ENCODE data around the gene SLC22A25.
"Not testable (repeated sequence)": the region's sequence is repeated elsewhere in the genome, so short reads cannot be mapped to it uniquely, and the experiment has no call there.

SLC22A25 gene

DNA sequence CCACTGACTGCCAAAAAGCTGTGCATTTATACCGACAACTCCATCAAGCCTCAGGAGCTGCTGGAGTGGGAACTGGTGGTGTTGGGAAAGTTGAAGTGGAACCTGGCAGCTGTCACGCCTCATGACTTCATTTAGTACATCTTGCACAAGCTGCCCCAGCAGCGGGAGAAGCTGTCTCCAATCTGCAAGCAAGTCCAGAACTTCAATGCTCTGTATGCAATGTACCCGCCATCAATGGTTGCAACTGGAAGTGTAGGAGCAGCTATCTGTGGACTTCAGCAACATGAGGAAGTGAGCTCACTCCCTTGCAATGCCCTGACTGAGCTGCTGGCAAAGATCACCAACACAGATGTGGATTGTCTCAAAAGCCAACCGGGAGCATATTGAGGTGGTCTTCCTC, at the start of gene SLC22A25:
SLC22A25 (minus strand) TSS at position 67 of the 400 bp plus-strand sequence. CDS start 13,947 bp downstream, outside the sequence.
- no peak for ATAC-seq

DNA sequence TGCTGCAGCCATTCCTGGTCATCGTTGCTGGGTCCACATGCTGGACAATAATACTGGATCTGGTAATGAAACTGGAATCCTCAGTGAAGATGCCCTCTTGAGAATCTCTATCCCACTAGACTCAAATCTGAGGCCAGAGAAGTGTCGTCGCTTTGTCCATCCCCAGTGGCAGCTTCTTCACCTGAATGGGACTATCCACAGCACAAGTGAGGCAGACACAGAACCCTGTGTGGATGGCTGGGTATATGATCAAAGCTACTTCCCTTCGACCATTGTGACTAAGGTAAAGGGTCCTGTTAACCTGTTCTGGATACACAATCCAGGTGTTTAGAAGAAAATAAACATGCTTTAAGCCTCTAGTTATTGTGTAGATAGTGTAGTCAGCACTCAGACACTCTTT, 46.9 kb upstream of the SLC22A25 start:
- no peak for ATAC-seq

DNA sequence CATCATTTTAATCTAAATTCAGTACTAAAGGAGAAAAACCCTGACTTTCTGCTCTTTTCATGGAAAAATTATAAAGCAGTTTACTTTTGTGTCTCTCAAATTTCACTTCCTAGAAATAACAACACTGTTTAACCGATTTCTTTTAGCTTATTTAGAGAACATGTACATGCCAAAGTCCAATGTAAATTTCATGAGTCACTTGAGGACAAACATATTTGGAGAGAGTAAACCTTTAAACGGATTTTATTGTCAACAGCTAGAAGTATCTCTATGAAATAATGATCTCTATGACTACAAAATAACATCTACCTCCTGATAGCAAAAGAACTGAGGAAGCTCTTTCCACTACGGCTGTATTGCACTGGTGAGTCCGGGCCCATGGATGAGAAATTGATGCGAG, 46.3 kb upstream of the SLC22A25 start:
- no peak for ATAC-seq

- no peak for ATAC-seq
These were observed 39.2 kb upstream of the SLC22A25 start for GRCh38 chr11:63282579-63282978.

GRCh38 chr11:63280920-63281319, 37.5 kb upstream of the SLC22A25 start:
- no peak for ATAC-seq

DNA sequence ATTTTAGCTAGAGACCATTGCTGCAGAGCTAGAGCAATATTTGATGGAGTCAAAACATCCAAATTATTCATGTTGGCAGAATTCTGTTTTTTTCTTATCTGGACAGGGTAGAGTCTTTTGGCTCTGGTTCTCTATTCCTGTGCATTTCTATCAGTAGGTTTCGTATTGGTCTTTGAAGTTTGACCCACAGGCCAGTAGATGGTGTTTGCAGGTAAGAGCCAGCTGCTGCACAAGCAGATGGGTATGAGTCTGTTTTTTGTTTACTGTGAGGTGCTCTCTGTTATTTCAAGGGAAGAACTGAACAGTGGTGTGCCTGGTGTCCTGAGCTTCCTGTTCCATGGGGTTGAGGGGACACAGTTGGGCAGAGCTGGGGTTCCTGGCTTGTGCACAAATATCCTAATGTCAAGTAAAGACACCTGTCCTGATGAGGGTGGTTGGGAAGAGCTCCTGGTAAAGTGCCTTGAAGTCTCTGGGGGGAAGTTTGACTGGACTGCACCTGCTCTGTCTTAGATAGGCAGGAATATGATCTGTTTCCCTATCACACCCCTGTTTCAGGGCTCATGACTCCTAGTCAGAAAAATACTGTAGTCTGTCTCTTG, 34.0 kb upstream of the SLC22A25 start:
- no peak for ATAC-seq

GRCh38 chr11:63274776-63275175, 31.4 kb upstream of the SLC22A25 start:
- ATAC-seq, result no peak

GRCh38 chr11:63273685-63274084, 30.3 kb upstream of the SLC22A25 start:
- ATAC-seq, result no peak

GRCh38 chr11:63262547-63262946, 19.1 kb upstream of the SLC22A25 start:
- ATAC-seq, result no peak

GRCh38 chr11:63251312-63251711, 7.9 kb upstream of the SLC22A25 start:
- ATAC-seq, result no peak

GRCh38 chr11:63250162-63251050, 7.0 kb upstream of the SLC22A25 start:
- no peak for ATAC-seq

DNA sequence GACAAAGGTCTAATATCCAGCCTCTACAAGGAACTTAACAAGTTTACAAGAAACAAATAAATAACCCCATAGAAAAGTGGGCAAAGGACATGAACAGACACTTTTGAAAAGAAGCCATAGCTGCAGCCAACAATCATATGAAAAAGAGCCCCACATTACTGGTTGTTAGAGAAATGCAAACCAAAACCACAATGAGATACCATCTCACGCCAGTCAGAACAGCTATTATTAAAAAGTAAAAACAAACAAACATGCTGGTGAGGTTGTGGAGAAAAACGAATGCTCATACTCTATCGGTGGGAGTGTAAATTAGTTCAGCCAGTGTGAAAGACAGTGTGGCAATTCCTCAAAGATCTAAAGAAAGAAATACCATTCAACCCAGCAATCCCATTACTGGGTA, 5.6 kb upstream of the SLC22A25 start:
- ATAC-seq, result no peak

- not testable (repeated sequence) for ATAC-seq
These were observed 4.0 kb upstream of the SLC22A25 start for GRCh38 chr11:63247237-63248002.

- ATAC-seq, result no peak
These were observed 2.6 kb upstream of the SLC22A25 start for GRCh38 chr11:63246045-63246444.

DNA sequence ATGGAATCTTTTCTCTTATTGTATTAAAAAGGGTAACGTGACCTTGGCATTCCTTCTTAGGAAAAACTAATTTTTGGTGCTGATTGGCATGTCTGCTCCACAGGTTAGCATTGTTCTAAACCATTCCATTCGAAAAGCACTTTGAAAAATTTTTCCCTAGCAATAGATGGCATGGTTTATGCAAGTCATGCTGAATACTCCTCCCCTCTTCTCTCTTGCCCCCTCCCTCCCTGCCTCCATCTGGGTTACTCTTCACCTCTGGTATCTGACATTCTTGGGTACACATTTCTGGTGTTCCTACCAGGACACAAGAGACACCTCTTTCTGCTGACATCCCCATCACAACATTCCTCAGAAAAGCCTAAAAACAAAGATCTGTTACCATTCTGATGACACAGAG, 1.5 kb upstream of the SLC22A25 start:
- no peak for ATAC-seq

GRCh38 chr11:63242089-63242781, 1.2 kb downstream of the SLC22A25 start:
- no peak for ATAC-seq

- no peak for ATAC-seq
These were observed 2.5 kb downstream of the SLC22A25 start for GRCh38 chr11:63240791-63241379.

DNA sequence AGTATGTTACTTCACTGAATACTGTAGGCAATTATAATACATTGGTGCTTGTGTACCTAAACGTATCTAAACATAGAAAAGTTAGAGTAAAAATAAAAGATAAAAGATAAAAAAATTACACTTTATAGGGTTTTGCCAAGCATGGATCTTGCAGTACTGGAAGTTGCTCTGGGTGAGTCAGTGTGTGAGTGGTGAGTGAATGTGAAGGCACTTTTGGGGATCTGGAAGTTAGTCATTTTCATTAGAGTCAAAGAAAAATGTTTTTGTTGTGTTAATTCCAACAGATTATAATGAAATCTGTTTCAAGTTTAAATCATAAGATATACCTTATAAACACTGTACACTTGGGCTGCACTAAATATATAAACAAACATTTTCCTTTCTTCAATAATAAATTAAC, 3.3 kb downstream of the SLC22A25 start:
- ATAC-seq, result no peak

DNA sequence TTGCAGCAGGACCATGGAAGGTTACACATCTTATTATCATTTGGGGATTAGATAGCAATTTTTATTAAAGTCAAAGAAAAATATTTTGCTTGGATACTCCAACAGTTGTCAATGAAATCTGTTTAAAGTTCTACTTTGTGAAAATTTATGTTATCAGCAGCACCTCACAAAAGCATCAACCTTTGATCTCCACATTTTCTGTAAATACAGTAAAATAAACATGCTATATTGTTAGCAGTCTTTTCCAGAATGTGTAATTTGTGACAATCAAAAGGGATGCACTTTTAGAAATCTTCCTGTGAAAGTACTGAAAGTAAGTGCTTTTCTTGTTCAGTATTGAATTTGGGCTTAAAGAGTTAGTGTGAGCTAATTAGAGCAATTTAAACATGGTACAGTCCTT, 4.1 kb downstream of the SLC22A25 start:
- no peak for ATAC-seq

GRCh38 chr11:63237413-63237812, 6.0 kb downstream of the SLC22A25 start:
- no peak for ATAC-seq

DNA sequence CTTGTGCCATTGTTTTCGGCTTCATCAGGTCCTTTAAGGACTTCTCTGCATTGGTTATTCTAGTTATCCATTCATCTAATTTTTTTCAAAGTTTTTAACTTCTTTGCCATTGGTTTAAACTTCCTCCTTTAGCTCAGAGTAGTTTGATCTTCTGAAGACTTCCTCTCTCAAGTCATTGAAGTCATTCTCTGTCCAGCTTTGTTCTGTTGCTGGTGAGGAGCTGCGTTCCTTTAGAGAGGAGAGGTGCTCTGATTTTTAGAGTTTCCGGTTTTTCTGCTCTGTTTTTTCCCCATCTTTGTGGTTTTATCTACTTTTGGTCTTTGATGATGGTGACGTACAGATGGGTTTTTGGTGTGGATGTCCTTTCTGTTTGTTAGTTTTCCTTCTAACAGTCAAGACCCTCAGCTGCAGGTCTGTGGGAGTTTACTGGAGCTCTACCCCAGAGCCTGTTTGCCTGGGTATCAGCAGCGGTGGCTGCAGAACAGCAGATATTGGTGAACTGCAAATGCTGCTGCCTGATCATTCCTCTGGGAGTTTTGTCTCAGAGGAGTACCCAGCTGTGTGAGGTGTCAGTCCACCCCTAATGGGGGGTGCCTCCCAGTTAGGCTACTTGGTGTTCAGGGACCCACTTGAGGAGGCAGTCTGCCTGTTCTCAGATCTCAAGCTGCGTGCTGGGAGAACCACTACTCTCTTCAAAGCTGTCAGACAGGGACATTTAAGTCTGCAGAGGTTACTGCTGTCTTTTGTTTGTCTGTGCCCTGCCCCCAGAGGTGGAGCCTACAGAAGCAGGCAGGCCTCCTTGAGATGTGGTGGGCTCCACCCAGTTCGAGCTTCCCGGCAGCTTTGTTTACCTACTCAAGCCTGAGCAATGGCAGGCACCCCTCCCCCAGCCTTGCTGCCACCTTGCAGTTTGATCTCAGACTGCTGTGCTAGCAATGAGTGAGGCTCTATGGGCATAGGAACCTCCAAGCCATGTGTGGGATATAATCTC, 7.6 kb downstream of the SLC22A25 start:
- not testable (repeated sequence) for ATAC-seq

Data from activated CD4-positive, CD25-positive, alpha-beta regulatory T cell treated with anti-CD3 and anti-CD28 coated beads, Interleukin-2, amount 50 U/mL, for 24 hours (primary cell).